ENCODE data around the gene C12orf75. TPM values are rescaled to one million over a fixed set of nuclear protein-coding genes. Genes with fewer than 3 reads are reported as not detected.

The C12orf75 gene
- total RNA-seq, 6 experiments from 2014 or later = 1,007 to 1,412 (median 1,300) TPM

GRCh38 chr12:105413911-105414487 is 83.5 kb downstream of the C12orf75 start:
- no peak for TF ChIP-seq CTCF (IDR thresholded peaks at IDR 0.05)
- no peak overlapping the region for H3K27ac Mint-ChIP-seq
- H3K36me3 Mint-ChIP-seq (ENCODE audit: low read depth) = peaks cover 58% of the 10 kb centered on the region
- no peaks in the 10 kb centered on the region; the same call in 1 of the 2 replicates for H3K27me3 Mint-ChIP-seq (ENCODE audit: insufficient read depth)
- no peak for DNase-seq
- H3K4me3 Mint-ChIP-seq = no peak overlapping the region
- H3K4me1 Mint-ChIP-seq (ENCODE audit: low read depth) = peaks cover 53% of the 10 kb centered on the region
- H3K9me3 Mint-ChIP-seq = no peaks in the 10 kb centered on the region

- Mint-ChIP-seq H3K27ac (peak overlapping the region; percentile 86), H3K27me3 (ENCODE audit: insufficient read depth) (no peaks in the 10 kb centered on the region), H3K36me3 (ENCODE audit: low read depth) (peaks cover 22% of the 10 kb centered on the region), H3K4me3 (peak overlapping the region; percentile 59; the same call in 1 of the 2 replicates), H3K4me1 (ENCODE audit: low read depth) (peaks cover 65% of the 10 kb centered on the region), H3K9me3 (no peaks in the 10 kb centered on the region)
- no peak for DNase-seq
- TF ChIP-seq CTCF (IDR thresholded peaks at IDR 0.05) = peak; percentile 55
Measured at GRCh38 chr12:105417732-105418131, 87.2 kb downstream of the C12orf75 start.

- Mint-ChIP-seq H3K4me3 (peak overlapping the region; percentile 59), H3K27me3 (ENCODE audit: insufficient read depth) (no peaks in the 10 kb centered on the region), H3K36me3 (ENCODE audit: low read depth) (peaks cover 19% of the 10 kb centered on the region), H3K4me1 (ENCODE audit: low read depth) (peaks cover 69% of the 10 kb centered on the region), H3K27ac (peak overlapping the region; percentile 86), H3K9me3 (no peaks in the 10 kb centered on the region)
- peak; percentile 96 for DNase-seq
- TF ChIP-seq CTCF (IDR thresholded peaks at IDR 0.05) = no peak
Measured at GRCh38 chr12:105418229-105418628, 87.7 kb downstream of the C12orf75 start.

- Mint-ChIP-seq H3K4me1 (ENCODE audit: low read depth) (peaks cover 75% of the 10 kb centered on the region), H3K4me3 (peak overlapping the region; percentile 59), H3K9me3 (no peaks in the 10 kb centered on the region), H3K27ac (peak overlapping the region; percentile 86), H3K36me3 (ENCODE audit: low read depth) (peaks cover 20% of the 10 kb centered on the region), H3K27me3 (ENCODE audit: insufficient read depth) (no peaks in the 10 kb centered on the region)
- no peak for TF ChIP-seq CTCF (IDR thresholded peaks at IDR 0.05)
- DNase-seq = peak; percentile 58
Measured at GRCh38 chr12:105418821-105419291, 88.4 kb downstream of the C12orf75 start.

GRCh38 chr12:105419606-105420005 is 89.1 kb downstream of the C12orf75 start:
- TF ChIP-seq CTCF (IDR thresholded peaks at IDR 0.05) = no peak
- no peak for DNase-seq
- no peaks in the 10 kb centered on the region for H3K27me3 Mint-ChIP-seq (ENCODE audit: insufficient read depth)
- H3K4me1 Mint-ChIP-seq (ENCODE audit: low read depth) = peaks cover 83% of the 10 kb centered on the region
- H3K36me3 Mint-ChIP-seq (ENCODE audit: low read depth) = peaks cover 27% of the 10 kb centered on the region
- H3K4me3 Mint-ChIP-seq = no peak overlapping the region
- H3K27ac Mint-ChIP-seq = peak overlapping the region; percentile 86
- no peaks in the 10 kb centered on the region for H3K9me3 Mint-ChIP-seq
